C4-2B (cell line): ENCODE measurements around the gene SNX21.

Experiments
- H3K27ac ChIP-seq: fragments of 450-650 bp; 2 replicates; pipeline ENCODE4 v1.5.1; 2017
- ZFX ChIP-seq: fragments of 450-650 bp; IDR thresholded peaks from 2 replicates; pipeline ENCODE4 v1.6.1; 2017
- TF ChIP-seq, protein P1 (sequence below): fragments of 450-650 bp; conservative IDR thresholded peaks from 2 replicates; pipeline ENCODE4 v1.5.1; 2017; ENCODE audit warnings: mild to moderate bottlenecking

SNX21 gene

DNA sequence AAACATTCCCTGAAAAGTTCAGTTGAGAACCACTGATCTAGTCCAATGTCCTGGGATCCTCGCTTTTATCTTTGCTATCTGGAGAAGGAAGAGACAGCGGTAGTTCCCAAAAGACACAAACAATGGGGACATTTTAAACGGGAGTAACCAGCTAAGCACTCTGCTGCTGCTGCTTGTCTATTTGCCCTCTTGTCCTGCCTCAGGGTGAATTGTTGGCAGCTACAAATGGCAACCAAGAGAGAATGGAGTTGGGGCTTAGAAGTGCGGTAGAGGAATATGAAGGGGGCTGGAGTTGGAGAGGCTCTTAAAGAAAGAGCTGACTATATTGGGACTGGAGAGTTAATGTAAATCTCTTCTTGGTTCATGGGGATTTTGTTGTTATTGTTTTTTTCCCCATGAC lies 41.0 kb downstream of the SNX21 start:
- TF ChIP-seq ZFX: no peak
- TF ChIP-seq, protein P1, sequence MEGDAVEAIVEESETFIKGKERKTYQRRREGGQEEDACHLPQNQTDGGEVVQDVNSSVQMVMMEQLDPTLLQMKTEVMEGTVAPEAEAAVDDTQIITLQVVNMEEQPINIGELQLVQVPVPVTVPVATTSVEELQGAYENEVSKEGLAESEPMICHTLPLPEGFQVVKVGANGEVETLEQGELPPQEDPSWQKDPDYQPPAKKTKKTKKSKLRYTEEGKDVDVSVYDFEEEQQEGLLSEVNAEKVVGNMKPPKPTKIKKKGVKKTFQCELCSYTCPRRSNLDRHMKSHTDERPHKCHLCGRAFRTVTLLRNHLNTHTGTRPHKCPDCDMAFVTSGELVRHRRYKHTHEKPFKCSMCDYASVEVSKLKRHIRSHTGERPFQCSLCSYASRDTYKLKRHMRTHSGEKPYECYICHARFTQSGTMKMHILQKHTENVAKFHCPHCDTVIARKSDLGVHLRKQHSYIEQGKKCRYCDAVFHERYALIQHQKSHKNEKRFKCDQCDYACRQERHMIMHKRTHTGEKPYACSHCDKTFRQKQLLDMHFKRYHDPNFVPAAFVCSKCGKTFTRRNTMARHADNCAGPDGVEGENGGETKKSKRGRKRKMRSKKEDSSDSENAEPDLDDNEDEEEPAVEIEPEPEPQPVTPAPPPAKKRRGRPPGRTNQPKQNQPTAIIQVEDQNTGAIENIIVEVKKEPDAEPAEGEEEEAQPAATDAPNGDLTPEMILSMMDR: no peak
- no peak overlapping the region for H3K27ac ChIP-seq

DNA sequence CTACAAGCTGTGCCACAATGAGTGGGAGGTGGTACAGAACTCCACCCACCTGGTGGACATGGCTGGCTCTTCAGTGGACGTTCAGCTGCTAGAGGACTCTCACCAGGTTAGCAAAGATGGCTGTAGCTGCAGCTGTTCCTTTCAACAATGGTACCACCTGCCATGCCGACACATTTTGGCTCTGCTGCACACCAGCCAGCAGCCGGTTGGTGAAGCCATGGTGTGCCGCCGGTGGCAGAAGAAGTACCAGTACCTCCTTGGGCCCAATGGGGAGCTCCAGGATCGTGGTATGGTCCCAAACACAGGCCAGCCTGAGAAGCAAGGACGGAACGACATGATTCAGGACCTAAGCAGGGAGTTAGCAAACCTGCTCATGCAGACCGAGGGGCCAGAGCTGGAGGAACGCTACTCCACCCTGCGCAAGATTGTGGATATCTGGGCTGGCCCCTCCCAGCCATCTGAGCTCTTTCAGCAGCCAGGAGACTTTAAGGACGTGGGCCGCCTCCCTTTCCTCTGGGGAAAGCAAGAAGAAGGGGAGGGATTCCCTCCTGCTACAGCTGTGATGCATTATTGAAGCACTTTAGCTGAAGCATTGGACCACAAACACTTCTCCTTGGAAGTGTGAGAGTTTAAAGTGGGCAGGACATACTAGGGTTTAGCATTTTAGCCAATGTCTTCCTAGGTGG lies 44.6 kb downstream of the SNX21 start:
- TF ChIP-seq, protein P1: no peak
- TF ChIP-seq ZFX: no peak
- H3K27ac ChIP-seq: no peak overlapping the region

DNA sequence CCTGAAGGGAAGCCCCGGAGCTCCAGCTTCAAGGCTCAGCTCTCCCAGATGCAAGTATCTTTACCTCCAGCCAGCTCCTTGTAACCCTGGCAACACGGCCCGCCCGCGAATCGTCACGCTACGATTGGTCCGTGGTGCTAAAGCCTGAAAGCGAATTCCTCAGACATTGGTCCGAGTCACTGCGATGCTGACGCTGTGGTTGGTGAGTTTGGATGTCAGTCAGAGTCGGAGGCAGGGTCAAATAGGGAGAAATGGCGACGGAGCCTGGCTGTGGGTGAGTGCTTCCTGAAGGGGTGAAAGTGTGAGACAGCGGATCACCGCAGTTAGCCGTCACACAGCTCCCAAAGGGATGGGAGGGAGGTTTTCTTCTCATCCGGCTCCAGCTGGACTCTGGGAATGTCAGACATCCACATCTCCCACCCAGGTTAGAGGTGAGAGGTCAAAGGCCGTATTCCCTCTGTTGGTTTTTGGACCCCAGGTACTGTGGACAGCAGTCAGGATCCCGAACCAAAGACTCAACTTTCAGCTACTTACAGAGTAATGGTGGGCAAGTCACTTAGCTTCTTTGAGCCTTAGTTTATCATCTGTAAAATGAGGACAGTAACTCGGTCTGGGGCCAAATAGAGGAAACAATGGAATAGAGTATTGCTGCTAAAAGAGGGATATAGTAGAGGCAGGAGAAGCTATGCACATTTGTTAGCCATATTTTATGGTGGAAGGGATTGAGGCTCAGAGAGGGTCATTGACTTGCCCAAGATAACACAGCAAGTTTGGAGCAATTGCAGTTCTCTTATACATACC lies 47.6 kb downstream of the SNX21 start, which contains the start of gene ZSWIM1:
ZSWIM1 (plus strand) TSS at position 240 of the 801 bp plus-strand sequence. CDS start 1,366 bp downstream, outside the sequence.
- TF ChIP-seq, protein P1: no peak
- TF ChIP-seq ZFX: no peak
- H3K27ac ChIP-seq: peak within 1 kb of the TSS; percentile 75

DNA sequence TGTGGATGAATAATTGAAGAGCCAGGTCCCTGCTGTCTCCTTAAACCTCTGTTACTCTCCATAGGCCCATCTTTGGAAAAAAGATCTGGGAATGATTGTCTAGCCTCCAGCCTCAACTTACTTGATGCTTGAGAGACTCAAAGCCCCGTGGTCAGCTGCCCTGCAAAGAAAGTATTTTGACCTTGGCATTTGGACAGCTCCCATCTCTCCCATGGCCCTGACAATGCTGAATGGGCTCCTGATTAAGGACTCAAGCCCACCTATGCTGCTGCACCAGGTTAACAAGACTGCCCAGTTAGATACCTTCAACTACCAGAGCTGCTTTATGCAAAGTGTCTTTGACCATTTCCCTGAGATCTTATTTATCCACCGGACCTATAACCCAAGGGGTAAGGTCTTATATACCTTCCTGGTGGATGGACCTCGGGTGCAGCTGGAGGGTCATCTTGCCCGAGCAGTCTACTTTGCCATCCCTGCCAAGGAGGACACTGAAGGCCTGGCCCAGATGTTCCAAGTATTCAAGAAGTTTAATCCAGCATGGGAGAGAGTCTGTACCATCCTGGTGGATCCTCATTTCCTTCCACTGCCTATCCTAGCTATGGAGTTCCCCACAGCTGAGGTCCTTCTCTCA lies 49.0 kb downstream of the SNX21 start:
- no peak overlapping the region for H3K27ac ChIP-seq
- TF ChIP-seq ZFX: no peak
- TF ChIP-seq, protein P1: no peak

DNA sequence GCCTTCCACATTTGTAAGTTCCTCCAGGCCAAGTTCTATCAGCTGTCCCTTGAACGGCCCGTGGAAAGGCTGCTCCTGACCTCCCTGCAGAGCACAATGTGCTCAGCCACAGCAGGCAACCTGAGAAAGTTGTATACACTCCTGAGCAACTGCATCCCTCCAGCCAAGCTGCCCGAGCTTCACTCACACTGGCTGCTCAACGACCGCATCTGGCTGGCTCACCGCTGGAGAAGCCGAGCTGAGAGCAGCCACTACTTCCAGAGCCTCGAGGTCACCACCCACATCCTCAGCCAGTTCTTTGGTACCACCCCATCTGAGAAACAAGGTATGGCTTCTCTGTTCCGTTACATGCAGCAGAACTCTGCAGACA lies 49.5 kb downstream of the SNX21 start:
- TF ChIP-seq ZFX: no peak
- TF ChIP-seq, protein P1: no peak
- H3K27ac ChIP-seq: no peak overlapping the region

DNA sequence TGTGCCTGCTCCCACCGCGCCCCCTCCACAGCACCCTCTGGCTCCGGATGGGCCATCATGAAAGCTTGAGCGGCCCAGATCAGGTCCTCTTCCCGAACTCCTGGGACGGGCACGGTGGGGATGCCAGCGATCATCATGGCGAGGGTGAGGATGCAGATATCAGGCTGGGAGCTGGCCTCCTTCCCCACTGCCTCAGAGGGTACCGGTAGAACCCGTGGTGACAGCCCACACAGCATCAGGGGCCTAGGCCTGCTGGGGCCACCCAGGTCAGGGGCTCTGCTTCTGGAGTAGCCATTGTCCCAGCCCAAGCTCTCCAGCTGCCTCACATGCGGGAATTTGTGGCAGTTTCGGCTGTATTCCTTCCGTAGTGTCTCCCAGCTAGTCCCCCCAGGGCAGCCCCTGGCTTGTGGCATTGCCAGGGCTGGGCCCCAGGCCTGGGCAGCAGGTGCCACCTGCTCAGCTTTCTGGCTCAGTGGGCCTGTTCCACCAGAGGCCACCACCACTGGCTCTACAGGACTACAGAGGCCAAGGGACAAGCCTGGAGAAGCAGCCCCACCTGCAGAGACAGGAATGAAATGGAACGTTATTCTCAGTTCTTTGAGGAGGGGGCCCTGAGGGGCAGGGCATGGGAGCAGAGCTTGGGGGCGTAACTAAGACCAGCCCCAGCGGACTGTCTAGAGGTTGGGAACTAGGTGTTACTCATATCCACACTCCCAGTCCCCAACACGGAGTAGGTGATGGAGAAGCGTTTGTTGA lies 53.2 kb downstream of the SNX21 start:
- no peak overlapping the region for H3K27ac ChIP-seq
- TF ChIP-seq ZFX: no peak
- TF ChIP-seq, protein P1: no peak
